Activated naive CD4-positive, alpha-beta T cell treated with anti-CD3 and anti-CD28 coated beads, Interleukin-2, amount 50 U/mL, for 24 hours (primary cell): ENCODE data around the gene TRPC4AP.

Experiments used
- H3K27ac Mint-ChIP-seq: one replicate; pipeline ENCODE4 v1.8.0; 2021; ENCODE audit warnings: mild to moderate bottlenecking, mixed read lengths
- H3K27me3 Mint-ChIP-seq: one replicate; pipeline ENCODE4 v1.8.0; 2021; ENCODE audit warnings: mixed read lengths
- H3K36me3 Mint-ChIP-seq: one replicate; pipeline ENCODE4 v1.8.0; 2021; ENCODE audit warnings: mixed read lengths
- H3K4me1 Mint-ChIP-seq: one replicate; pipeline ENCODE4 v1.8.0; 2021; ENCODE audit warnings: mixed read lengths
- H3K4me3 Mint-ChIP-seq: one replicate; pipeline ENCODE4 v1.8.0; 2021; ENCODE audit warnings: mild to moderate bottlenecking, mixed read lengths
- H3K9me3 Mint-ChIP-seq: one replicate; pipeline ENCODE4 v1.8.0; 2021; ENCODE audit warnings: mixed read lengths

TRPC4AP gene

DNA sequence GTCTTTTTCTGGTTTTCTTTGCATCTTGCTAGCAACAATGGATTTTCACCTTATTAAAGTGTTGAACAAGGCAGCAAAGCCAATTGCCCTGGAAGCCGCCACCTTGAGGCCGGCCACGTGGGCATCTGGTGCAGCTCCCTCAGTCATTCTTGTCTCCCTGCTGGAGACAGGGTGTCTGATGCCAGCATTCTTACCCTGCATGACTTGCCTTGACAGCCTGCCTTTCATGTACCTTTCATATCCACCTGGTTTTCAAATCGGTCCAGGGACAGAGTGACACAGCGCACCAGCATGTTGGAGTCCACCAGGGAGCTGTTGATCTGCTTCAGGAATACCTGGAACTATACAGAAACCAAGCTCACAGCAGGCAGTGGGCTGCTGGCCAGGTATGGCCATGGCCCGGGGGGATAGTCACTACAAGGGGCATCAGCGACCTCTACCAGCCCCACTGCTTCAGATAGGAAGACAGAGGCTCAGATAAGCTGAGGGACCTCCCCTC, 87.1 kb downstream of the TRPC4AP start:
- Mint-ChIP-seq H3K27me3 (no peaks in the 10 kb centered on the region), H3K27ac (no peak overlapping the region), H3K9me3 (no peaks in the 10 kb centered on the region), H3K36me3 (peaks cover 6% of the 10 kb centered on the region), H3K4me3 (no peak overlapping the region), H3K4me1 (no peaks in the 10 kb centered on the region)

DNA sequence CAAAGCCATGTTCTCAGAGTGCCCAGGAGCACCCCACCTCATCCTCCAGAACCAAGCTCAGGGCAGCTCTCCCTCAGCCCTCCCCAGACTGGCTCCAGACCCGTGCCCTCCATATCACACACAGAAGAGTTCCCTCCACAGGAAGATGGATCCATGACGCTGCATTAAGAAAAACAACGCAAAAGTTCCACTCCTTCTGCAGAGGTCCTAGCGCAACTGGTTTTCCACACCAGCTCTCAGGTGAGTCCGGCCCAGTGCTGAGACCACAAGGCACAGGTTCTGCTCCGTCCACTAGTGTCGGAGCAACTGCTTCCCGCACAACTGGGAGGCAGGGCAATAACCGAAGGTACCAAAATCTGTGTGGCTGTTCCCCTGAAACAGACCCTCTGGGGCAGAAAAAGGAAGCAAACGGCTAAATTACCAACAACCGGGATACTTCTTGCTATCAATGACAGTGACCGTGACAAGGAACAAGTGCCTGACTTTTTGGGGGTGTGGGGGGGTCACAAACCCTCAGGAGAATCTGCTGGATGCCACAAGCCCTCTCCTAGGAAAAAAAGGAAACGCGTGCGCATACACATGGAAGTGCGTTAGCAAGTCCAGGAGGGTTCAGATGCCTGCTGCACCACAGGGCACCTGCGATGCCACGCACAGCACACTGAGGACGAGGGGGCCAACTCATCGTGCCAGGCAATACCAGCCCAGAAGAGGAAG, 87.7 kb downstream of the TRPC4AP start:
- H3K27me3 Mint-ChIP-seq, result no peaks in the 10 kb centered on the region
- H3K27ac Mint-ChIP-seq, result no peak overlapping the region
- no peaks in the 10 kb centered on the region for H3K9me3 Mint-ChIP-seq

GRCh38 chr20:35004051-35004725, 88.4 kb downstream of the TRPC4AP start:
- H3K27ac Mint-ChIP-seq, result no peak overlapping the region

More for the DNA sequence above, 87.7 kb downstream of the TRPC4AP start:
- Mint-ChIP-seq H3K36me3 (peaks cover 5% of the 10 kb centered on the region), H3K4me1 (no peaks in the 10 kb centered on the region), H3K4me3 (no peak overlapping the region)

DNA sequence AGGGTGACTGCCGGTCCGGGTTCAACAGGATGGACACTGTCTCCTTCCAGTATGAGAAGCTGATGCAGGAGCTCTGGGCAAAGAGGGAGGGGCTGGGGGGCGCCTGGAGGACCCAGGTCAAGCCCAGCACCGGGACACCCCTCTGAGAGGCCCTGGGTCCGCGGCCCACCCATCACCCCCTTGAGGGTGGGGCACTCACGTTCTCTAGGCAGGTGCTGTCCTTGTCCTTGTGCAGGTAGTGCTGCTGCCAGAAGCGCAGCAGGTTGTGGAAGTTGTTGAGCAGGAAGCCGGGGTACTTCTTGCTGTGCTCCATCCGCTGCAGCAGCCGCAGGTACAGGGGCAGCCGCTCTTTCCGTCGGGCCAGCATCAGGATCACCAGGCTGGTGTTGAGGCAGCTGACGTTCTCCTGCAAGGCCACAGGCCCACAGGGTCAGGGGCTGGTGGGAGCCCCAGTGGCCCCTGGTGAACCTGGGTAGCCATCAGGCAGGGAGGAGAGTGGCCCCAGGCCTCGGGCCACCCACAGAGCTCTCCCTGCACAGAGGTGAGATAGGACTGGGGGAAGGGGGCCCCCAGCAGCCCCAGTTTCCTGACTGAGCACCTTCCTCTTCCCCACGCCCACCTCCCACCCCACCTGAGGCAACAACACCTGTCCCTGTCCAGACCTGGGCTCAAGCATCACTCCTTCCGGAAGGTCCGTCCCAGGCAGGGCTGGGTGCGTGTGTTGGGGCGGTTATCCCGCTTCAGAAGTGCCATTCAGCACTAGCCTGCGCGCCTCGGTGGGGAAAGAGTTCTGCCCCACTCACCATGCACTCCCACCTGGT, 89.2 kb downstream of the TRPC4AP start:
- no peak overlapping the region for H3K27ac Mint-ChIP-seq
- H3K36me3 Mint-ChIP-seq, result peaks cover 4% of the 10 kb centered on the region

More at GRCh38 chr20:35004051-35004725, 88.4 kb downstream of the TRPC4AP start:
- Mint-ChIP-seq H3K4me1 (no peaks in the 10 kb centered on the region), H3K36me3 (peaks cover 5% of the 10 kb centered on the region), H3K4me3 (no peak overlapping the region), H3K9me3 (no peaks in the 10 kb centered on the region), H3K27me3 (no peaks in the 10 kb centered on the region)

GRCh38 chr20:35002426-35003210, 90.0 kb downstream of the TRPC4AP start:
- Mint-ChIP-seq H3K4me1 (no peaks in the 10 kb centered on the region), H3K27ac (no peak overlapping the region), H3K27me3 (no peaks in the 10 kb centered on the region), H3K4me3 (no peak overlapping the region), H3K9me3 (no peaks in the 10 kb centered on the region), H3K36me3 (peaks cover 10% of the 10 kb centered on the region)

More for the DNA sequence above, 89.2 kb downstream of the TRPC4AP start:
- Mint-ChIP-seq H3K4me1 (no peaks in the 10 kb centered on the region), H3K4me3 (no peak overlapping the region), H3K9me3 (no peaks in the 10 kb centered on the region), H3K27me3 (no peaks in the 10 kb centered on the region)

GRCh38 chr20:35001596-35002362, 90.8 kb downstream of the TRPC4AP start:
- H3K36me3 Mint-ChIP-seq, result peaks cover 11% of the 10 kb centered on the region
- no peak overlapping the region for H3K27ac Mint-ChIP-seq
- H3K4me1 Mint-ChIP-seq, result no peaks in the 10 kb centered on the region
- H3K27me3 Mint-ChIP-seq, result no peaks in the 10 kb centered on the region
- no peaks in the 10 kb centered on the region for H3K9me3 Mint-ChIP-seq
- H3K4me3 Mint-ChIP-seq, result no peak overlapping the region

DNA sequence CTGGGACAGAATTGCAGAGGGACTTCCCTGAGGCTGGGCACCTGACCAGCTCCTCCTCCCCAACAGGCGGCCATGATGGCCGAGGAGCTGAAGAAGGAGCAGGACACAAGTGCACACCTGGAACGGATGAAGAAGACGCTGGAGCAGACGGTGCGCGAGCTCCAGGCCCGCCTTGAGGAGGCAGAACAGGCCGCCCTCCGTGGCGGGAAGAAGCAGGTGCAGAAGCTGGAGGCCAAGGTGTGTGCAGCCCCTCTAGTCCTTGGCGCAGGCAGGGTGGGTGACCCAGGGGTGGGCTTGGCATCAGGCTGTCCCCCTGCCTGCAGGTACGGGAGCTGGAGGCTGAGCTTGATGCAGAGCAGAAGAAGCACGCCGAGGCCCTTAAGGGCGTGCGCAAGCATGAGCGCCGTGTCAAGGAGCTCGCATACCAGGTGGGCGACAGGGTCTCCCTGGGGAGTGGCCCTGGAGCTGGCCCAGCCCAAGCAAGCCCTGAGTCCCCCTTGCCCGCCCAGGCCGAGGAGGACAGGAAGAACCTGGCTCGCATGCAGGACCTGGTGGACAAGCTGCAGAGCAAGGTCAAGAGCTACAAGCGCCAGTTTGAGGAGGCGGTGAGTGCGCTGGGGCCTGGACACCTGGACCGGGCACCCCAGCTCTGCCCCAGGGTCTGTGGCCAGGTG, 91.5 kb downstream of the TRPC4AP start:
- Mint-ChIP-seq H3K27ac (no peak overlapping the region), H3K36me3 (peaks cover 9% of the 10 kb centered on the region), H3K4me1 (no peaks in the 10 kb centered on the region), H3K9me3 (no peaks in the 10 kb centered on the region), H3K27me3 (no peaks in the 10 kb centered on the region), H3K4me3 (no peak overlapping the region)

GRCh38 chr20:35000311-35000921, 92.2 kb downstream of the TRPC4AP start:
- Mint-ChIP-seq H3K27me3 (no peaks in the 10 kb centered on the region), H3K4me3 (no peak overlapping the region), H3K4me1 (no peaks in the 10 kb centered on the region), H3K36me3 (peaks cover 9% of the 10 kb centered on the region), H3K9me3 (no peaks in the 10 kb centered on the region), H3K27ac (no peak overlapping the region)

- Mint-ChIP-seq H3K27ac (no peak overlapping the region), H3K36me3 (peaks cover 9% of the 10 kb centered on the region), H3K9me3 (no peaks in the 10 kb centered on the region), H3K27me3 (no peaks in the 10 kb centered on the region), H3K4me3 (no peak overlapping the region), H3K4me1 (no peaks in the 10 kb centered on the region)
Measured at GRCh38 chr20:34999782-35000181, 92.8 kb downstream of the TRPC4AP start.

DNA sequence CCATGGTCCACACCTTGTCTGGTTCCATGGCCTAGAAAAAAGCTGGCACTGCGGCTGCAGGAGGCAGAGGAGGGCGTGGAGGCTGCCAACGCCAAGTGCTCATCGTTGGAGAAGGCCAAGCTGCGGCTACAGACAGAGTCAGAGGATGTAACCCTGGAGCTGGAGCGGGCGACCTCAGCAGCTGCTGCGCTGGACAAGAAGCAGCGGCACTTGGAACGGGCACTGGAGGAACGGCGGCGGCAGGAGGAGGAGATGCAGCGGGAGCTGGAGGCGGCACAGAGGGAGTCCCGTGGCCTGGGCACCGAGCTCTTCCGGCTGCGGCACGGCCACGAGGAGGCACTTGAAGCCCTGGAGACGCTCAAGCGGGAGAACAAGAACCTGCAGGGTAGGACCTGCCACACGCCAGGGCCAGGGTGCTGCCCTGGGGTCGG, 93.6 kb downstream of the TRPC4AP start:
- H3K4me3 Mint-ChIP-seq, result no peak overlapping the region
- H3K27ac Mint-ChIP-seq, result no peak overlapping the region
- no peaks in the 10 kb centered on the region for H3K4me1 Mint-ChIP-seq
- H3K27me3 Mint-ChIP-seq, result no peaks in the 10 kb centered on the region
- peaks cover 7% of the 10 kb centered on the region for H3K36me3 Mint-ChIP-seq
- no peaks in the 10 kb centered on the region for H3K9me3 Mint-ChIP-seq

- H3K4me1 Mint-ChIP-seq, result no peaks in the 10 kb centered on the region
- H3K4me3 Mint-ChIP-seq, result no peak overlapping the region
- peak overlapping the region; percentile 80 for H3K27ac Mint-ChIP-seq
- no peaks in the 10 kb centered on the region for H3K27me3 Mint-ChIP-seq
- no peaks in the 10 kb centered on the region for H3K9me3 Mint-ChIP-seq
- H3K36me3 Mint-ChIP-seq, result peaks cover 7% of the 10 kb centered on the region
Measured at GRCh38 chr20:34998331-34998950, 94.2 kb downstream of the TRPC4AP start.

DNA sequence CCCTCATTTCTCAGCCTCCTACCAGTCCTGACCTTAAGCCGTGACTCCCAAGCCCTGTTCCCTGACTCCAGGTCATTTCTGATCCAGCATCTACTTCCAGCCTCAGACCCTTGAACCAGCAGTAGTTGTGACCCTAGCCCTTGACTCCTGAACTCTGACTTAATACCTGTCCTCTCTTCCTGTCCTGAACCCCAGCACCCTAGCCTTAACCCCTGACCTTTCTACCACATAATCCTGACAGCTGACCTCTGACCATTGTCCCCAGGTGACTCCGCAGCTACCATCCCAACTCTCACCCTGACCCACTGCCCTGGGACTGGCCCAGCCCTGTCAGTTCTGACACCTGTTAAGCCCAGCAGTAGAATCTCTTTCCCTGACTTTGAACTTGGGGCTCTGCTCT, 94.8 kb downstream of the TRPC4AP start:
- H3K27me3 Mint-ChIP-seq, result no peaks in the 10 kb centered on the region
- H3K4me1 Mint-ChIP-seq, result no peaks in the 10 kb centered on the region
- peak overlapping the region; percentile 80 for H3K27ac Mint-ChIP-seq
- no peak overlapping the region for H3K4me3 Mint-ChIP-seq
- no peaks in the 10 kb centered on the region for H3K9me3 Mint-ChIP-seq
- H3K36me3 Mint-ChIP-seq, result peaks cover 7% of the 10 kb centered on the region

DNA sequence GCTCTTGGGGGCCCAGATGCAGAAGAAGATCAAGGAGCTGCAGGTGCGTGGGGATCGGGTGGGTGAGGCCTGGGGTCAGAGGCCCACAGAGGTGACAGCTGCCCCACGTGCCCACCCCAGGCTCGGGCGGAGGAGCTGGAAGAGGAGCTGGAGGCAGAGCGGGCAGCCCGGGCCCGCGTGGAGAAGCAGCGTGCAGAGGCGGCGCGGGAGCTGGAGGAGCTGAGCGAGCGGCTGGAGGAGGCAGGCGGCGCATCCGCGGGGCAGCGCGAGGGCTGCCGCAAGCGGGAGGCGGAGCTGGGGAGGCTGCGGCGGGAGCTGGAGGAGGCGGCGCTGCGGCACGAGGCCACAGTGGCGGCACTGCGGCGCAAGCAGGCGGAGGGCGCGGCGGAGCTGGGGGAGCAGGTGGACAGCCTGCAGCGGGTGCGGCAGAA, 95.5 kb downstream of the TRPC4AP start:
- H3K4me3 Mint-ChIP-seq, result no peak overlapping the region
- H3K4me1 Mint-ChIP-seq, result no peaks in the 10 kb centered on the region
- no peaks in the 10 kb centered on the region for H3K27me3 Mint-ChIP-seq
- no peaks in the 10 kb centered on the region for H3K9me3 Mint-ChIP-seq
- H3K27ac Mint-ChIP-seq, result no peak overlapping the region
- peaks cover 7% of the 10 kb centered on the region for H3K36me3 Mint-ChIP-seq
